Naive B cell (primary cell): ENCODE data around the gene DYNC1H1. TPM values are rescaled to one million over a fixed set of nuclear protein-coding genes. Genes with fewer than 3 reads are reported as not detected.

Experiments
- ATAC-seq, 2 donors: fragments of 150-1000 bp; cut with Tn5 transposase; 2 replicates each; pipeline ENCODE4 v1.10.0; 2021; ENCODE audit warnings: low read depth in 2 of 2, mild to moderate bottlenecking in 2 of 2, moderate library complexity in 2 of 2
- DNase-seq: peaks from one replicate; pipeline ENCODE4 v3.0.0; 2022
- H3K27ac Mint-ChIP-seq, 6 donors: one replicate each; pipeline ENCODE4 v1.8.0; 2020 to 2022; ENCODE audit warnings: mild to moderate bottlenecking in 6 of 6, mixed read lengths in 6 of 6, moderate library complexity in 5 of 6, inconsistent platforms in 2 of 6
- H3K27me3 Mint-ChIP-seq, 3 donors: one replicate each; pipeline ENCODE4 v1.8.0; 2021 to 2022; ENCODE audit warnings: mixed read lengths in 3 of 3, mild to moderate bottlenecking in 1 of 3
- H3K36me3 Mint-ChIP-seq, 2 donors: one replicate each; pipeline ENCODE4 v1.8.0; 2020 to 2022; ENCODE audit warnings: mixed read lengths in 2 of 2, inconsistent platforms in 1 of 2, mild to moderate bottlenecking in 1 of 2
- H3K4me1 Mint-ChIP-seq, 3 donors: one replicate each; pipeline ENCODE4 v1.8.0; 2020 to 2022; ENCODE audit warnings: mixed read lengths in 3 of 3, inconsistent platforms in 1 of 3, mild to moderate bottlenecking in 1 of 3, moderate library complexity in 1 of 3
- H3K4me3 Mint-ChIP-seq, 8 donors: one replicate each; pipeline ENCODE4 v1.8.0; 2020 to 2022; ENCODE audit warnings: mild to moderate bottlenecking in 8 of 8, mixed read lengths in 8 of 8, moderate library complexity in 8 of 8, inconsistent platforms in 2 of 8
- H3K9me3 Mint-ChIP-seq, 7 donors: one replicate each; pipeline ENCODE4 v1.8.0; 2020 to 2022; ENCODE audit warnings: mixed read lengths in 7 of 7, mild to moderate bottlenecking in 5 of 7, inconsistent platforms in 2 of 7, moderate library complexity in 1 of 7
- polyA plus RNA-seq, 6 donors: library from polyadenylated mRNA; unstranded; fragments of 300-500 nt; fragmentation: Illumina TruSeq; gene quantifications; one replicate each; pipeline ENCODE4 v1.2.3, GENCODE V29; 2021; ENCODE audit warnings: low read depth in 6 of 6

The DYNC1H1 gene
- polyA plus RNA-seq: 10 to 100 TPM in 5 of 6 donors, 1 to 10 TPM in 1; 7.4 to 40.9 (median 27.7) TPM

DNA sequence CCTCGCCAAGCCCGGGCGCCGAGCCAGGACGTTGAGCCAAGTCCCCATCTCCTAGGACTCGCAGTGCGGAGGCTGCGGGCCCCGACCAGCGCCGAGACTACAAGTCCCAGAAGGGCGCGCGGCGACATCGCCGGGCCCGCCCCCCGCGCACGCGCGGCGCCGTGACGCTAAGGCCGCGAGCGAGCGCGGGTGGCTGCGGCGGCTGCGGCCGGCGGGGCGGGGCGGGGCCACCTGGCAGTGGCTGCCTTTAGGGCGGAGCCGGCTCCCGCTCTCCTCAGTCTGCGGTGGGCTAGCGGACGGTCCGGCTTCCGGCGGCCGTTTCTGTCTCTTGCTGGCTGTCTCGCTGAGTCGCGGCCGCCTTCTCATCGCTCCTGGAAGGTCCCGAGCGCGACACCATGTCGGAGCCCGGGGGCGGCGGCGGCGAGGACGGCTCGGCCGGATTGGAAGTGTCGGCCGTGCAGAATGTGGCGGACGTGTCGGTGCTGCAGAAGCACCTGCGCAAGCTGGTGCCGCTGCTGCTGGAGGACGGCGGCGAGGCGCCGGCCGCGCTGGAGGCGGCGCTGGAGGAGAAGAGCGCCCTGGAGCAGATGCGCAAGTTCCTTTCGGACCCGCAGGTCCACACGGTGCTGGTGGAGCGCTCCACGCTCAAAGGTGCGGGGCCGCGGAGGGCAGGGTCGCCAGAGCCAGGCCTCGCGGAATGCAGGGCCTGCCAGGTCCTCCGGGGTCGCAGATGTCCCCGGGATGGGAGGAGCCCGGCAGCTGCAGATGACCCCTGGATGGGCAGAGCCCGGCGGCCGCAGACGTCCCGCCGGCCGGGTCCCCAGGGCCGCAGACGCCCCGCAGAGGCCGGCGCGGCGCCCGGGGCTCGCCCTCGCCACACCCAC is at the start of gene DYNC1H1:
Gene DYNC1H1, plus strand, starts transcription at position 277 of the 884 bp plus-strand sequence. Its CDS starts 119 bp downstream, at position 396.
- Mint-ChIP-seq H3K9me3 (no peaks in the 10 kb centered on the region), H3K36me3 (no peaks in the 10 kb centered on the region), H3K4me1 (peaks cover 22 to 47% (median 36%) of the 10 kb centered on the region in 3 donors), H3K4me3 (peak within 1 kb of the TSS; percentile 85 to 97 (median 92)), H3K27me3 (peaks cover 0 to 5% (median 0%) of the 10 kb centered on the region in 3 donors), H3K27ac (peak within 1 kb of the TSS; percentile 47 to 96 (median 92))
- ATAC-seq: peak; percentile 84 to 89
- peak; percentile 92 for DNase-seq

DNA sequence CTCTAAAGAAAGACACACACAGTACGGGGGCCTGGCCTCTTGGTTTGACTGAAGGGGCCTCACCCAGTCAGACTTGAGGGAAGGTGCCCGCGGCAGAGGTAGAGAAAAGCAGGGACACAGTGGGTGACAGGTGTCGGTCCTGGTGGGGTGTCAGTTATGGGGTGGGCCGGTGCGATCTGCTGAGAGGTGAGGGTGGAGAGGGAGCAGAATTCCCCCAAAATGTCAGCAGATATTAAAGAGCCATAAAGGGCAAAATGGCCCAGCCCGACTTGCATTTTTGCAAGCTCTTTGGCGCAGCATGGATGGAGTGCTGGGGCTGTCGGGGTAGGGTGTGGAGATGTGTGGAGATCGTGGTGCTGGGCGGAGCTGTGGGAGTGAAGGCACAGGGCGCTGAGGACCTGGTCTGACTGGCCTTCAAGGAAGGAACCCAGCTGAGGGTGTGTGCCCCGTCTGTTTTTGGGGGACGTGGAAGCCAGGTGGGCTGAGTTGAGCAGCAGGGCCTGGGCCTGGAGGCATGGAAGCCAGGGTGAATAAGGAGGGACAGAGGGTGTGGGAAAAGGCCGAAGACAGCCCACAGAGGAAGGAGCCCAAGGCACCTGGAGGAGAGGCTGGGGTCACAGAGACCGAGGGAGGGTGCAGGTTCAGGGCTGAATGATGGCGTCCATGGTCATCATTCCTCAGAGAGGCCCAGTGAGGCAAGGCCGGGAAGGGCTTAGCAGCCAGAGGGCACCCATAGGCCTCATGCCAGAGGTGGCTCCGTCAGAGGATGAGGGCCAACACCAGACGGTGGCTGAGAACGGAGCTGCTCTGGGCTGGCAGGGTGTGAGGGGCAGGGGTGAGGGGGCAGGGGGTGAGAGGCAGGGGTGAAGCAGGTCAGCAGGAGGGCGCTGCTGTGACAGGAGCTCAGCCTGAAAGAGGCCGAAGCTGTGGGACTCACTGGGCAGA is 48.2 kb upstream of the DYNC1H1 start:
- no peak overlapping the region for H3K4me3 Mint-ChIP-seq

DNA sequence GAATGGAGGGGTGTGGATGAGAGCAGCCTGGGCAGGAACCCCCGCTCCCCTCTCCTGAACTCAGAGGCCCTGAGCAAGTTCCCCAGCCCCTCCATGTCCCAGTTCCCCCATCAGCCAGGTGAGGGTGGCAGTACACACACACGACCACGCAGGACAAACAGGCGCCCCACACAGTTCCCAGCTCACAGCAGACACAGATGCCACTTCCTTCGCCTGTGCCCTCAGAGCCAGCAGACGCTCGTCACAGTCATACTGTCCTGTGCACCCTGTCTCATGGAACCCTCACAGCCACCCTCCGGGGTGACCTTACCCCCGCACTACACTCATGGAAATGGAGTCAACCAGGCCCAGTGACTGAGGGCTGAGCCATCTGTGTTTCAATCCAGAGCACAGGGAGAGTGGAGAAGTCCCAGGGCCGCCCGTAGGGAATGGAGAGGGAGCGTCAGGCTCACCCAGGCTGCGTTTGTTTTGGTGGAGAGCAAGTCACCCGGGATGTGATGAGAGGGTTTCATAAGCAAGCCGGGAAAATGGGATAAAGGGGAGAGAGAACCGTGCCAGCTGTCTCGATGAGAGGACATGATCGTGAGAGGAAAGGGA is 47.5 kb upstream of the DYNC1H1 start:
- H3K36me3 Mint-ChIP-seq: peaks cover 15% of the 10 kb centered on the region in 2 donors

More for the DNA sequence above, 48.2 kb upstream of the DYNC1H1 start:
- H3K36me3 Mint-ChIP-seq: peaks cover 10 to 12% of the 10 kb centered on the region in 2 donors
- peaks cover 0 to 9% (median 4%) of the 10 kb centered on the region in 3 donors for H3K4me1 Mint-ChIP-seq
- no peaks in the 10 kb centered on the region for H3K9me3 Mint-ChIP-seq
- ATAC-seq: no peak
- H3K27me3 Mint-ChIP-seq: no peaks in the 10 kb centered on the region
- H3K27ac Mint-ChIP-seq: peak overlapping the region in 3 of 6 donors; percentile 53 to 73 (median 57)
- no peak for DNase-seq

DNA sequence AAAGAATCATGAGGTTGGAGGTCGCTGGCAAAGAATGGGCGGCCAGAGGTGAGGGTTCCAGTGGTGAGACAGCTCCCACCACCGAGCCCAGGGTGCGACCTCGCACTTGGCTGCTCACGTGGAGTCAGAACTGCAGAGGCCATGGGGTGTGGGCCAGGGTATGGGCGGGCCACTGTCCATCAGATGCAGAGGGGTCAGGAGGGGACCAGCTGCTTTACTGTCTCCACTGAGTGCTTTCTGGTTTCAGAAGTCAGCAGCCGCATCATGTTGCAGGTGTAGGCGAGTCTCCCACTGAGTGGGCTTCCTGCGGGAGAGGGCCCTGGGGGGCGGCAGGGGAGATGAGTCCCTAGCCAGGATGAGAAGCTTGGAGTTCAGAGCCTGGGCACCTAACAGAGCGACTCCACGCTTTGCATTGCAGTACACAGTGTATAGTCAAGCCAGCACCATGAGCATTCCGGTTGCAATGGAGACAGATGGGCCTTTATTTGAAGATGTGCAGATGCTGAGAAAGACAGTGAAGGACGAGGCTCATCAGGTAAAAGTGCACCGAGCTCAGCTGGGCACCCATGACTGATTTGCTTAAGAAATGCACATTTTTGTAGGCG is 46.9 kb upstream of the DYNC1H1 start:
- peaks cover 10 to 18% of the 10 kb centered on the region in 2 donors for H3K36me3 Mint-ChIP-seq
- H3K4me1 Mint-ChIP-seq: peaks cover 0 to 13% (median 4%) of the 10 kb centered on the region in 3 donors
- no peaks in the 10 kb centered on the region for H3K9me3 Mint-ChIP-seq
- no peaks in the 10 kb centered on the region for H3K27me3 Mint-ChIP-seq
- H3K4me3 Mint-ChIP-seq: no peak overlapping the region
- DNase-seq (no peak), ATAC-seq (no peak)
- H3K27ac Mint-ChIP-seq: peak overlapping the region in 5 of 6 donors; percentile 34 to 97 (median 66)

More for the DNA sequence above, 47.5 kb upstream of the DYNC1H1 start:
- Mint-ChIP-seq H3K9me3 (no peaks in the 10 kb centered on the region), H3K27me3 (no peaks in the 10 kb centered on the region), H3K4me1 (peaks cover 0 to 13% (median 4%) of the 10 kb centered on the region in 3 donors), H3K27ac (peak overlapping the region in 5 of 6 donors; percentile 34 to 97 (median 66)), H3K4me3 (no peak overlapping the region)
- DNase-seq (no peak), ATAC-seq (no peak)

DNA sequence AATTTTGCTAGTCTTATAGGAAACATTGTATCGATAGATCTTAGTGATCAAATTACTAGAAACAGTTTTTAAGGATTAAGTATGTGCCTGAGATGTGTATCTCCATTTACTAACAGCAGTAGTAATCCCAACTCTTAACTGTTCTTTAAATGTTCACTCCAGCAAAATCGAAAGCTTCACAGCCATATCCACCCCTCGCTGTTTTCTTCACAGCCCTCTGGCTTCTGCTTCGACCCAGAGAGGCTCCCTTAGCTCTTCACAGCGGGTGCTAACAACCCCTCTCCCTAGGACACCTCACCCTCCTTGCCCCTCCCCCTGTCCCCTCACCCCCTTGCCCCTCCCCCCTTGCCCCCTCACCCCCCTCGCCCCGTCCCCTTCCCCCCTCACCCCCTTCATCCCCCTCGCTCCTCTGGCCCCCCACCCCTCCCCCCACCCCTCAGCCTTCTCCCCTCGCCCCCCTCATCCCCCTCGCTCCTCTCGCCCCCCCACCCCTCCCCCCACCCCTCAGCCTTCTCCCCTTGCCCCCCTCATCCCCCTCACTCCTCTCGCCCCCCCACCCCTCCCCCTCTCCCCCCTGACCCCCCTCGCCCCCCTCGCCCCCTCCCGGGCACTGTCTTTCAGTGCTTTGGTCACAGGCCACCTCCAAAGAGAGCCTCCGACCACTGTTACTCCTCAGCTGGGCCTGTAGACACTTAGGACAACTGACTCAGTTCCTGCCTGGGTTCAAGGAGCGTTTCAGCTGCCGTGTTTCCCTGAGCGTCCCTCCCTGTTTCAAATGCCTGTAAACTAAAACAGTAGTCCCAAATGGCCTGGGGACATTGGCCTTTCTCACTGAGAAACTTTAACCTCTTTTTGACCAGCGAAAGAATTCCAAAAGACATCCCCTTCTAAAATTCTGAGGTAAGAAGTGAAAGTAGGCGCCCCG is 46.0 kb upstream of the DYNC1H1 start:
- no peak for DNase-seq
- Mint-ChIP-seq H3K4me1 (peaks cover 0 to 13% (median 4%) of the 10 kb centered on the region in 3 donors), H3K27ac (peak overlapping the region in 1 of 6 donors; percentile 59), H3K4me3 (no peak overlapping the region), H3K27me3 (no peaks in the 10 kb centered on the region), H3K9me3 (no peaks in the 10 kb centered on the region), H3K36me3 (peaks cover 8 to 18% of the 10 kb centered on the region in 2 donors)
- ATAC-seq: no peak

DNA sequence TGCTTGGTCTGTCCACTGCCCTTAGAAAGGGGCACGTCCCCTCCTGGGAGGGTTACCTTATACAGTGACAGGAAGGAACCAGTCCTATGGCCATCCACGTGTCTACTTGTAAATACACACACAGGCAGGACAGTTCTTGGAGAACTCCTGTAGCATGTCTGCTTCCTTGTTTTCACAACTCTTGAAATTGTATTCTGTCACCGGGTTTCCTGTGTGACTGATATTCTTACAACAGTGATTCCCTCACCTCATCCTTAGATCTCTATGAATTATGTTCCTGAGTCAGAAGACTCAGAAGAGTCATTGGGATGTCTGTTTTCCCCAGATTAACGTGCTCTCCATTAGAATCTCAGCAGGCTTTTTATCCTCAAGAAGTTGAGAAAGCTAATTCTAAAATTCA is 44.1 kb upstream of the DYNC1H1 start:
- ATAC-seq: no peak
- peaks cover 0 to 13% (median 2%) of the 10 kb centered on the region in 3 donors for H3K4me1 Mint-ChIP-seq
- peak overlapping the region in 1 of 6 donors; percentile 58 for H3K27ac Mint-ChIP-seq
- peaks cover 8 to 18% of the 10 kb centered on the region in 2 donors for H3K36me3 Mint-ChIP-seq
- no peaks in the 10 kb centered on the region for H3K9me3 Mint-ChIP-seq
- no peak overlapping the region for H3K4me3 Mint-ChIP-seq
- H3K27me3 Mint-ChIP-seq: no peaks in the 10 kb centered on the region
- DNase-seq: no peak

DNA sequence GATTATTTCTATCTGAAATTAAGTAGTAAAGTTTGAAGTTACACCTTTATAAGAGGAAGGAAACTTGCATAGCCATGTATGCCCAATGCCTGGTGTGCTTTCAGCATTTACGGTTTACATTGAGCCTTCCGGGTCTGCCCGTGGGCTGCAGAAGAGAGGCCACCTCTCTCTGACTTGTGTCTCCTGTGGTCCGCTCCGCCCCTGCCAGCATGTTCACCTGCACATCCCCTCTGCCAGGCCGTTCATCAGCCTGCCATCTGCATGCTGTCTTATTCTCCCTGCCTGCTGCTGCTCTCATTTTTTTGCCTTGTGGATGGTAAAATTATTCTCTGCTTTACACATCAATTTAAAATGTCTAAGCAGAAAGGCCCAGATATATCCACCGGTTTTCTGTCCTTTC is 41.5 kb upstream of the DYNC1H1 start:
- no peak overlapping the region for H3K4me3 Mint-ChIP-seq
- H3K4me1 Mint-ChIP-seq: peaks cover 0 to 4% (median 0%) of the 10 kb centered on the region in 3 donors
- no peaks in the 10 kb centered on the region for H3K27me3 Mint-ChIP-seq
- H3K9me3 Mint-ChIP-seq: no peaks in the 10 kb centered on the region
- DNase-seq (no peak), ATAC-seq (no peak)
- peak overlapping the region in 2 of 6 donors; percentile 73 to 74 for H3K27ac Mint-ChIP-seq
- peaks cover 8% of the 10 kb centered on the region in 2 donors for H3K36me3 Mint-ChIP-seq

DNA sequence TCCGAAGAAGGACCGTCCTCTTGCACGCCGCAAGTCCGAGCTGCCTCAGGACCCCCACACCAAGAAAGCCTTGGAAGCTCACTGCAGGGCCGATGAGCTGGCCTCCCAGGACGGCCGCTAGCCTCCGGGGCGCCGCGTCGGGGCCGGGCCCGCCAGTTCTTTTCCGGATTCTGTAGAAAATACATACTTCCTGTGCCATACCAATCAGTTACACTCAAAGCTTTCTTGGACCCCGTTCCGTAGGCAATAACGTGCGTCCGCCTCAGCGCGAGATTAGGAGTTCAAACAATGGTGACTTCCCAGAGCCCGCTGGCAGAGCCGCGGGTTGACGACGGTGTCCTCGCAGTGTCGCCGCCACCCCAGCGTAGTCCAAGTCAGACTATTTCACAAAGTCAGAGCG is 39.2 kb upstream of the DYNC1H1 start:
- Mint-ChIP-seq H3K4me1 (peaks cover 0 to 4% (median 0%) of the 10 kb centered on the region in 3 donors), H3K27ac (no peak overlapping the region), H3K36me3 (peaks cover 8% of the 10 kb centered on the region in 2 donors), H3K9me3 (no peaks in the 10 kb centered on the region), H3K4me3 (no peak overlapping the region), H3K27me3 (no peaks in the 10 kb centered on the region)
- DNase-seq (no peak), ATAC-seq (no peak)

DNA sequence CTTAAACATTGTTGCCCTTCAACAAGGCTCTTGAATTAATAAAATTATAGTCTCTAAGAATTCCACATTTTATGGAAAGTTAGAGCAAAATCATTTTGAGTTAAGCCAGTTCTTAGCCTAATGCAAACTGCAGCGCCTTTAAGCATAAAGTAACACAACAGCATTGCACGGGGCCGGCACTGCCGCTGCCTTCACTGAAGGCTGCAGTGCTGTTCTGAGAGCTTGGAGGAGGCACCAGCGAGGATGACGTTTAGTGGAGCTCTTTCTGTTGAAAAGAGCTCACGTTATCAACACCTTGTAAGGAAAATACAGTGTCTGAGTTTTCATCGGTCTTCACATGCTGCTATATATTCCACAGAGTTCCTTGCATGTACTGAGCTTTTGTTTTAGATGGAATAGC is 38.3 kb upstream of the DYNC1H1 start:
- H3K9me3 Mint-ChIP-seq: no peaks in the 10 kb centered on the region

DNA sequence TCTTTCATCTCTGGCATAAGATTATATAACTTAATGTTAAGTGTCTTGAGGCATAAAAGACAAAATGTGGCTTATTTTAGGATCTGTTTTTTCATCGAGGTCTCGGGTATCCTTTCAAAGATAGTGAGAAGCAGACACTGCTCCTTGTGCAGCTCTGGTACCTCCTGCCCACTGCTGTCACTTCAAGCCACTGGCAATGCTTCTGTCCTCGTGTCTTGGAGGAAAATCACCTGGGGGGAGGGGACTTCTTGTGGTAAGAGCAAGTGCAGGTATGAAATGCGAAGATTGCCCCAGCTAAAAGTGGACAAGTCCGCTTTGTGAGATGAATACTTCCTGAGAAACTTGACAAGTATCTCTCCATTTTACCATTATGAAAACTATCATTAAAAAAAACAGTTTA is 37.8 kb upstream of the DYNC1H1 start:
- Mint-ChIP-seq H3K4me3 (no peak overlapping the region), H3K36me3 (peaks cover 4 to 6% of the 10 kb centered on the region in 2 donors), H3K27ac (peak overlapping the region in 1 of 6 donors; percentile 53), H3K27me3 (no peaks in the 10 kb centered on the region), H3K4me1 (peaks cover 0 to 4% (median 0%) of the 10 kb centered on the region in 3 donors), H3K9me3 (no peaks in the 10 kb centered on the region)
- ATAC-seq (no peak), DNase-seq (no peak)

More for the DNA sequence above, 38.3 kb upstream of the DYNC1H1 start:
- H3K4me3 Mint-ChIP-seq: no peak overlapping the region
- no peak overlapping the region for H3K27ac Mint-ChIP-seq
- H3K36me3 Mint-ChIP-seq: peaks cover 5 to 8% of the 10 kb centered on the region in 2 donors
- DNase-seq: no peak
- no peak for ATAC-seq
- peaks cover 0 to 4% (median 0%) of the 10 kb centered on the region in 3 donors for H3K4me1 Mint-ChIP-seq
- no peaks in the 10 kb centered on the region for H3K27me3 Mint-ChIP-seq

DNA sequence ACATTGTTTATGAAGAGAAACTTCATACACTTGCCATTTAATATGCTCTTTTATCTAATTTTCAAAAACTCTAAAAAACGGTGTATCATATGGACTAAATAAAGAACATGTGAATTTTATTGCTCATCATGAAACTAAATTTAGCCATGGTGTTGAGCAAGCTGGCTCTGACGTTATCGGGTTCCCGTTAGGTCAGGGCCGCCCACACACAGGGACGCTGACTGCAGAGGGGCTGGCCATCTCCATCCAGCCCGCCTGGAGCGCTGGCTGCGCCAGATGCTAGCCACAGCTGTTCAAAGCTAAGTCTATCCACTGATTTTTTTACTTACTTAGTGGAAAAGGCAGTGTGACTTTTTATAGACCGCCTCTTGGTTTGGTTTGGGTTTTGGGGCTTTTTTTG is 36.5 kb upstream of the DYNC1H1 start:
- ATAC-seq: no peak

DNA sequence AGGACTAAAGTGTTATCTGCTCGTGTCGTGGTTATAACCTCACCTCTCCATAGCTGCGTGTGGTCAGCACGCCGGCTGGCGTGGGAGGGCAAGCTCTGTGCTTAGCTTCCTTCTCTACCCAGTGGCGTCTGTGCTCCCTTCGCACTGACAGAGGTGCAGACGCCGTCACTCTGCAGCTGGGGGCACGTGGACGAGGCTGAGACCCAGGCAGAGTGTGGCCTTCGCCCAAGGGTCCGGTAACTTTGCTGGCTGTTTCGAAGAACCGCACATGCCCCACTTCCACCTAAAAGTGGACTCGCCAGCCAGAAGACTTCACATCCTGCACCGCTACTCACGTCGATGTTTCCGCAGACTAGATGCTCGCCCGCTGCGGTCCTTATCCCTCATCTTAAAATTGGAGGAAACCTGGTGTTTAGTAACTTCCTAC is 35.9 kb upstream of the DYNC1H1 start:
- no peak overlapping the region for H3K4me3 Mint-ChIP-seq

More for the DNA sequence above, 36.5 kb upstream of the DYNC1H1 start:
- DNase-seq: no peak
- Mint-ChIP-seq H3K27me3 (no peaks in the 10 kb centered on the region), H3K4me1 (no peaks in the 10 kb centered on the region), H3K9me3 (no peaks in the 10 kb centered on the region), H3K4me3 (no peak overlapping the region), H3K27ac (no peak overlapping the region), H3K36me3 (no peaks in the 10 kb centered on the region)

More for the DNA sequence above, 35.9 kb upstream of the DYNC1H1 start:
- Mint-ChIP-seq H3K27ac (no peak overlapping the region), H3K4me1 (no peaks in the 10 kb centered on the region), H3K9me3 (no peaks in the 10 kb centered on the region), H3K36me3 (no peaks in the 10 kb centered on the region), H3K27me3 (no peaks in the 10 kb centered on the region)
- ATAC-seq (no peak), DNase-seq (no peak)
